Activated T-cell treated with anti-CD3 and anti-CD28 coated beads, Interleukin-2, amount 50 U/mL, for 72 hours (primary cell): ENCODE results near the gene NPHP3. TPM values are rescaled to one million over a fixed set of nuclear protein-coding genes. Genes with fewer than 3 reads are reported as not detected.
"Not testable (repeated sequence)": the region's sequence is repeated elsewhere in the genome, so short reads cannot be mapped to it uniquely, and the experiment has no call there.

ENCODE experiments used
- ATAC-seq, 2 donors: fragments of 150-1000 bp; cut with Tn5 transposase; replicated peaks in 1 of 2; 2 replicates each; pipeline ENCODE4 v1.10.0; 2021; ENCODE audit warnings: moderate library complexity in 2 of 2, mild to moderate bottlenecking in 1 of 2
- DNase-seq, 2 donors: peaks; one replicate each; pipeline ENCODE4 v3.0.0; 2021 to 2022; ENCODE audit warnings: mixed read lengths in 1 of 2
- H3K27ac Mint-ChIP-seq: one replicate; pipeline ENCODE4 v1.8.0; 2022; ENCODE audit warnings: mild to moderate bottlenecking, moderate library complexity, mixed read lengths
- H3K27me3 Mint-ChIP-seq: one replicate; pipeline ENCODE4 v1.8.0; 2022; ENCODE audit warnings: low read depth, mixed read lengths
- H3K36me3 Mint-ChIP-seq, 2 donors: one replicate each; pipeline ENCODE4 v1.8.0; 2022; ENCODE audit warnings: mixed read lengths in 2 of 2, mild to moderate bottlenecking in 1 of 2; ENCODE audit not compliant: insufficient read depth in 2 of 2
- H3K4me1 Mint-ChIP-seq: one replicate; pipeline ENCODE4 v1.8.0; 2022; ENCODE audit warnings: low read depth, mixed read lengths
- H3K4me3 Mint-ChIP-seq, 2 donors: one replicate each; pipeline ENCODE4 v1.8.0; 2022; ENCODE audit warnings: mild to moderate bottlenecking in 2 of 2, mixed read lengths in 2 of 2, moderate library complexity in 2 of 2
- H3K9me3 Mint-ChIP-seq, 2 donors: one replicate each; pipeline ENCODE4 v1.8.0; 2022; ENCODE audit warnings: mixed read lengths in 2 of 2
- total RNA-seq, 2 donors: library from RNA; stranded (reverse); gene quantifications; one replicate each; pipeline ENCODE4 v1.2.3, GENCODE V29; 2022

The NPHP3 gene
- 10 to 100 TPM; 23.8 to 24.1 TPM for total RNA-seq

GRCh38 chr3:132722165-132723023 is at the start of gene NPHP3:
TSS of gene NPHP3 (minus strand) at chr3:132722409. CDS start at chr3:132722355, 54 bp downstream.
- H3K4me1 Mint-ChIP-seq, result peaks cover 40% of the 10 kb centered on the region
- ATAC-seq, result peak; percentile 88
- H3K27ac Mint-ChIP-seq, result peak within 1 kb of the TSS; percentile 88
- peaks cover 3 to 5% of the 10 kb centered on the region in 2 donors for H3K36me3 Mint-ChIP-seq
- peak within 1 kb of the TSS; percentile 93 to 95 for H3K4me3 Mint-ChIP-seq
- peak; percentile 93 to 94 for DNase-seq
- peaks cover 1% of the 10 kb centered on the region for H3K27me3 Mint-ChIP-seq
- no peaks in the 10 kb centered on the region for H3K9me3 Mint-ChIP-seq

GRCh38 chr3:132758740-132759139 is 36.5 kb upstream of the NPHP3 start:
- no peaks in the 10 kb centered on the region for H3K9me3 Mint-ChIP-seq
- H3K27me3 Mint-ChIP-seq, result no peaks in the 10 kb centered on the region
- H3K4me1 Mint-ChIP-seq, result peaks cover 7% of the 10 kb centered on the region
- H3K4me3 Mint-ChIP-seq, result no peak overlapping the region
- DNase-seq, result no peak
- H3K36me3 Mint-ChIP-seq, result no peaks in the 10 kb centered on the region
- no peak overlapping the region for H3K27ac Mint-ChIP-seq
- ATAC-seq, result no peak

GRCh38 chr3:132756108-132756650 is 34.0 kb upstream of the NPHP3 start:
- no peak for ATAC-seq
- H3K27ac Mint-ChIP-seq, result no peak overlapping the region

GRCh38 chr3:132753946-132754345 is 31.7 kb upstream of the NPHP3 start:
- H3K36me3 Mint-ChIP-seq, result no peaks in the 10 kb centered on the region
- peaks cover 12% of the 10 kb centered on the region for H3K27me3 Mint-ChIP-seq
- no peak overlapping the region for H3K4me3 Mint-ChIP-seq
- no peaks in the 10 kb centered on the region for H3K9me3 Mint-ChIP-seq
- DNase-seq (no peak), ATAC-seq (no peak)
- H3K27ac Mint-ChIP-seq, result no peak overlapping the region
- peaks cover 7% of the 10 kb centered on the region for H3K4me1 Mint-ChIP-seq

More at GRCh38 chr3:132756108-132756650, 34.0 kb upstream of the NPHP3 start:
- DNase-seq, result no peak
- H3K36me3 Mint-ChIP-seq, result no peaks in the 10 kb centered on the region
- peaks cover 12% of the 10 kb centered on the region for H3K27me3 Mint-ChIP-seq
- peaks cover 7% of the 10 kb centered on the region for H3K4me1 Mint-ChIP-seq
- no peak overlapping the region for H3K4me3 Mint-ChIP-seq
- no peaks in the 10 kb centered on the region for H3K9me3 Mint-ChIP-seq

GRCh38 chr3:132749786-132750185 is 27.6 kb upstream of the NPHP3 start:
- no peaks in the 10 kb centered on the region for H3K9me3 Mint-ChIP-seq
- peaks cover 25% of the 10 kb centered on the region for H3K27me3 Mint-ChIP-seq
- DNase-seq (no peak), ATAC-seq (no peak)
- no peak overlapping the region for H3K4me3 Mint-ChIP-seq
- no peak overlapping the region for H3K27ac Mint-ChIP-seq
- H3K4me1 Mint-ChIP-seq, result no peaks in the 10 kb centered on the region
- H3K36me3 Mint-ChIP-seq, result no peaks in the 10 kb centered on the region

- DNase-seq, H3K9me3 Mint-ChIP-seq, H3K4me1 Mint-ChIP-seq, H3K27ac Mint-ChIP-seq, ATAC-seq, H3K36me3 Mint-ChIP-seq, H3K4me3 Mint-ChIP-seq: not testable (repeated sequence)
- peaks cover 21% of the 10 kb centered on the region for H3K27me3 Mint-ChIP-seq
Observed at GRCh38 chr3:132746720-132747119, 24.5 kb upstream of the NPHP3 start.

- H3K9me3 Mint-ChIP-seq, result no peaks in the 10 kb centered on the region
- no peak overlapping the region for H3K4me3 Mint-ChIP-seq
- no peak for ATAC-seq
- H3K36me3 Mint-ChIP-seq, result no peaks in the 10 kb centered on the region
- DNase-seq, result no peak
- no peaks in the 10 kb centered on the region for H3K4me1 Mint-ChIP-seq
- H3K27ac Mint-ChIP-seq, result no peak overlapping the region
- peaks cover 2% of the 10 kb centered on the region for H3K27me3 Mint-ChIP-seq
Observed at GRCh38 chr3:132738314-132738713, 16.1 kb upstream of the NPHP3 start.

GRCh38 chr3:132735589-132735988 is 13.4 kb upstream of the NPHP3 start:
- no peak overlapping the region for H3K27ac Mint-ChIP-seq
- no peaks in the 10 kb centered on the region for H3K36me3 Mint-ChIP-seq
- ATAC-seq (no peak), DNase-seq (no peak)
- peaks cover 25% of the 10 kb centered on the region for H3K27me3 Mint-ChIP-seq
- H3K4me1 Mint-ChIP-seq, result no peaks in the 10 kb centered on the region
- no peaks in the 10 kb centered on the region for H3K9me3 Mint-ChIP-seq
- no peak overlapping the region for H3K4me3 Mint-ChIP-seq

- no peaks in the 10 kb centered on the region for H3K9me3 Mint-ChIP-seq
- no peak for ATAC-seq
- DNase-seq, result no peak
- H3K4me1 Mint-ChIP-seq, result no peaks in the 10 kb centered on the region
- no peak overlapping the region for H3K27ac Mint-ChIP-seq
- no peaks in the 10 kb centered on the region for H3K36me3 Mint-ChIP-seq
- H3K4me3 Mint-ChIP-seq, result no peak overlapping the region
- H3K27me3 Mint-ChIP-seq, result peaks cover 43% of the 10 kb centered on the region
Observed at GRCh38 chr3:132730891-132731580, 8.8 kb upstream of the NPHP3 start.

- H3K4me3 Mint-ChIP-seq, result no peak overlapping the region
- H3K9me3 Mint-ChIP-seq, result no peaks in the 10 kb centered on the region
- no peak overlapping the region for H3K27ac Mint-ChIP-seq
- peaks cover 0 to 2% of the 10 kb centered on the region in 2 donors for H3K36me3 Mint-ChIP-seq
- ATAC-seq (no peak), DNase-seq (no peak)
- H3K4me1 Mint-ChIP-seq, result peaks cover 9% of the 10 kb centered on the region
- H3K27me3 Mint-ChIP-seq, result peaks cover 26% of the 10 kb centered on the region
Observed at GRCh38 chr3:132726341-132726823, 4.2 kb upstream of the NPHP3 start.

GRCh38 chr3:132723024-132723950 is 1.1 kb upstream of the NPHP3 start:
- peak overlapping the region; percentile 65 for H3K27ac Mint-ChIP-seq
- ATAC-seq, result no peak
- peaks cover 8% of the 10 kb centered on the region for H3K27me3 Mint-ChIP-seq
- no peaks in the 10 kb centered on the region for H3K9me3 Mint-ChIP-seq
- no peak for DNase-seq
- H3K36me3 Mint-ChIP-seq, result peaks cover 3 to 5% of the 10 kb centered on the region in 2 donors
- H3K4me1 Mint-ChIP-seq, result peaks cover 40% of the 10 kb centered on the region
- H3K4me3 Mint-ChIP-seq, result peak overlapping the region; percentile 90 to 95

GRCh38 chr3:132721479-132722164 is 587 bp downstream of the NPHP3 start:
- Mint-ChIP-seq H3K4me1 (peaks cover 40% of the 10 kb centered on the region), H3K9me3 (no peaks in the 10 kb centered on the region), H3K4me3 (peak overlapping the region; percentile 93 to 95), H3K27ac (peak overlapping the region; percentile 88), H3K36me3 (peaks cover 4 to 5% of the 10 kb centered on the region in 2 donors), H3K27me3 (no peaks in the 10 kb centered on the region)
- DNase-seq (peak in 1 of 2 donors; percentile 16), ATAC-seq (no peak)
